Omental fat pad (tissue), 4 donors: ENCODE results near the gene CXCL14. TPM values are rescaled to one million over a fixed set of nuclear protein-coding genes. Genes with fewer than 3 reads are reported as not detected.

Experiments used
- ATAC-seq: fragments of 150-250 bp; one replicate; pipeline ENCODE4 v1.9.1; 2016; ENCODE audit warnings: mild to moderate bottlenecking, moderate library complexity; ENCODE audit not compliant: low FRiP score
- DNase-seq: peaks from one replicate; pipeline ENCODE4 v3.0.0-alpha.2; 2019; ENCODE audit warnings: low spot score
- total RNA-seq, 4 donors: library from RNA; depleted of rRNA; stranded (reverse); fragments of >200 nt; gene quantifications; one replicate each; pipeline ENCODE4 v1.1.0, GENCODE V29; 2016
- TF ChIP-seq, protein P1 (sequence below), 3 donors: fragments of 450-650 bp; IDR thresholded peaks; one replicate each; pipeline ENCODE4 v1.5.1; 2016 to 2017; ENCODE audit warnings: antibody characterized with exemption in 3 of 3, mild to moderate bottlenecking in 3 of 3, moderate library complexity in 2 of 3

The CXCL14 gene
- total RNA-seq, 4 donors from 2014 or later: 22.2 to 195 (median 32.1) TPM

DNA sequence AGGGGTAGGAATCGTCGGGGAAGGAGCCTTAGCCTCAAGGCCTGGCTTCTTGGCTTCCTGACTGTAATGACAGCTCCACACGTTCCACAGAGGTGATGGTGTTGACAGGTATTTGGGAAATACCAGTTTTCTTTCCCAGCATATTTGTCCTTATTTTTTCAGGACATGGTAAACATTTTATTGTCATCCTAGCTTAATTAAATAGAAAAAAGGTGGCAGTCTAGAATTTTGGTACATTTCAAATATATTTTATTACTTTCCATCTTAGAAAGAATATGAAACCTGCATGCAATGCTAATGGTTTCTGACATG, 8.4 kb downstream of the CXCL14 start:
- TF ChIP-seq, protein P1, sequence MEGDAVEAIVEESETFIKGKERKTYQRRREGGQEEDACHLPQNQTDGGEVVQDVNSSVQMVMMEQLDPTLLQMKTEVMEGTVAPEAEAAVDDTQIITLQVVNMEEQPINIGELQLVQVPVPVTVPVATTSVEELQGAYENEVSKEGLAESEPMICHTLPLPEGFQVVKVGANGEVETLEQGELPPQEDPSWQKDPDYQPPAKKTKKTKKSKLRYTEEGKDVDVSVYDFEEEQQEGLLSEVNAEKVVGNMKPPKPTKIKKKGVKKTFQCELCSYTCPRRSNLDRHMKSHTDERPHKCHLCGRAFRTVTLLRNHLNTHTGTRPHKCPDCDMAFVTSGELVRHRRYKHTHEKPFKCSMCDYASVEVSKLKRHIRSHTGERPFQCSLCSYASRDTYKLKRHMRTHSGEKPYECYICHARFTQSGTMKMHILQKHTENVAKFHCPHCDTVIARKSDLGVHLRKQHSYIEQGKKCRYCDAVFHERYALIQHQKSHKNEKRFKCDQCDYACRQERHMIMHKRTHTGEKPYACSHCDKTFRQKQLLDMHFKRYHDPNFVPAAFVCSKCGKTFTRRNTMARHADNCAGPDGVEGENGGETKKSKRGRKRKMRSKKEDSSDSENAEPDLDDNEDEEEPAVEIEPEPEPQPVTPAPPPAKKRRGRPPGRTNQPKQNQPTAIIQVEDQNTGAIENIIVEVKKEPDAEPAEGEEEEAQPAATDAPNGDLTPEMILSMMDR (IDR thresholded peaks at IDR 0.05): no peak
- ATAC-seq: no peak
- DNase-seq: no peak

GRCh38 chr5:135569755-135570452, 8.9 kb downstream of the CXCL14 start:
- TF ChIP-seq, protein P1 (IDR thresholded peaks at IDR 0.05): no peak
- DNase-seq (no peak), ATAC-seq (no peak)

- TF ChIP-seq, protein P1 (IDR thresholded peaks at IDR 0.05): no peak
These were observed 9.8 kb downstream of the CXCL14 start for GRCh38 chr5:135568923-135569360.

DNA sequence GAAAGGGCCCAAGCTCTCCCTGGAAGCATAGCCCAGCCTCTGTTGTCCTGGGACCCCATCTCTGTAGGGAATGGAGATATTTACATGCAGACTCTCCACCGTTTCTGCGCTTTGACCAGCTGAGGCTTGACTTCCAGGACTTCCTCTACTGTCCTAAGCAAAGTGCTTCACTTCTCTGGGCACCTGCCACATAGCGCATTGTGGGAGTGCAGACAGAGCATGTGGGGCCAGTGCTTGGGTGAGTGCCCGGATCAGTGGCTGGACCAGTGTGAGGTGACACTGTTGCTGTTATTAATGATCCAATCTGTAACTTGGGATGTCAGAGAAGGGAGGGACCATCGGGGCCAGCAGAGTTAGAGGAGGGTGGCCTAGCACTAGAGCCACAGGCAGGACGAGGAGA, 10.5 kb downstream of the CXCL14 start:
- DNase-seq (no peak), ATAC-seq (no peak)

More at GRCh38 chr5:135568923-135569360, 9.8 kb downstream of the CXCL14 start:
- no peak for ATAC-seq
- no peak for DNase-seq

DNA sequence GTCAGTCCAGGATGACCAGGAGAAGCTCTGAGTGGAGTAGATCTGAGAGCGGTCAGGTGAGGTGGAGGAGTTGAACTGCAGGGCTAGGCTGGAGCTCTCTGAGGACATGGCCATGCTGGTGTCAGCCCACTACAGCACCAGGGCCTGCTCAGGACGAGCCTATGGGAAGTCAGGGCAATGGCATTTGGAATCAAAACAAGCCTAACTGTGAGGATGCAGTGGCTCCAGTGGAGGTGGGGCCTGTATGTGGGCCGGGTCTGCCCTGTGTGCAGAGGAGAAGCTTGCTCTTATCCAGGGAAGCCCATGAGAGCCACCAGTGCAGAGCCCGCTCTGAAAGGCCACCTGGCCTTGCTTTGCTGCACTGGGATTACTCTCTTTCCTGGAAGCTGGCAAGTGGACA, 11.1 kb downstream of the CXCL14 start:
- no peak for ATAC-seq
- no peak for DNase-seq
- TF ChIP-seq, protein P1 (IDR thresholded peaks at IDR 0.05): no peak

More for the DNA sequence above, 10.5 kb downstream of the CXCL14 start:
- TF ChIP-seq, protein P1 (IDR thresholded peaks at IDR 0.05): no peak

GRCh38 chr5:135566422-135567400, 12.1 kb downstream of the CXCL14 start:
- DNase-seq (no peak), ATAC-seq (no peak)
- TF ChIP-seq, protein P1 (IDR thresholded peaks at IDR 0.05): no peak
